Femur (tissue), 1 donor: ENCODE results near the gene NDUFV3.
A peak's percentile ranks its signal among the peaks of the same experiment; 100 is the strongest.
"Not testable (repeated sequence)": the region's sequence is repeated elsewhere in the genome, so short reads cannot be mapped to it uniquely, and the experiment has no call there.

Source experiments
- DNase-seq: peaks from one replicate; pipeline ENCODE4 v3.0.0-alpha.2; 2017

NDUFV3 gene

DNA sequence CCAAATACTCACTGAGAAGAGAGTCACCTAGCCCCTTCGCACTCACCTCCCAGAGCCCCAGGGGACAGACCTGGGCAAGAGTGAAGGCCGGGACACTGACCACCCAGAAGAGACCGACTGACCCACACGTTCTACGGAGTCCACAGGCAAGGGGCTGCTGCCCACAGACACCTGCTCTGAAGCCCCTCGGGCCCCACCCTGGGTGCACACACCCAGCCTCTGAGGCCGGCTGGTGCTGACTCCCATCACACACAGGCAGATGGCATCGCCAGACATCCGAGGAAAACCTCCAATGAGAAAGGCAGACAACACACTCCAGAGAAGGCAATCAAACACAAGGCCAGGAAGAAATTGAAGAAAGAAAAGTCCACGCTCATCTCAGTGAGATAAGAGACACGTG lies 35.9 kb upstream of the NDUFV3 start:
- no peak for DNase-seq

DNA sequence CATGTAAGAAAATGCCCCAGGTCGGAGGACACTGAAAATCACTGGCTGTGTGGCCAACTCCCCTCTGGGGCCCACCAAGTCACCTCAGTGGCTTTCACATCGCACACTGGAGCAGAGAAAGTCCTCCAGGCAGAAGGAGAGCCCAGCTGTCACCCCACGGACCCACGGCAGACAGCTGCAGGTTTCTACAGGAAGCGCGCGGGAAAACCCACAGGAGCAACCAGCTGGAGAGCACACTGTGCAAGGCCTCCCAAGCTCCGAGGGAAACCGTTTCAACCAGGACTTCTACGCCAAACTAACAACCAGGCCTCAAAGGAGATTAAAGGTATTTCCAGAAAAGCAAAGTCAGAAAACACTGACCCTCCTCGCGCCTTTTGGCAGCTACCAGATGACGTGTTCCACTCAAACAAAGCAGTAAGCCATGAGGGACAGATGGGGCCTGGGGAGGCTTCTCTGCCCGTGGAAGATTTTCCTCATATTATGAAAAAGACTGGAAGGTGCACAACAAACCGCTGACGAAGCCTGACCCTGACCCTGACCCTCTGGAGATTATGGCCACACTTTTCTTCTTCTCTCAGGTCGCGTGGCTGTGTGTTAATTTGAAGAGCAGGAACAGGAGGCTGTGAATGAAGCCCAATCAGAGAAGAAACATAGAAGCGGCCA lies 34.8 kb upstream of the NDUFV3 start:
- no peak for DNase-seq

- DNase-seq, result no peak
These were observed 33.9 kb upstream of the NDUFV3 start for GRCh38 chr21:42858957-42859890.

DNA sequence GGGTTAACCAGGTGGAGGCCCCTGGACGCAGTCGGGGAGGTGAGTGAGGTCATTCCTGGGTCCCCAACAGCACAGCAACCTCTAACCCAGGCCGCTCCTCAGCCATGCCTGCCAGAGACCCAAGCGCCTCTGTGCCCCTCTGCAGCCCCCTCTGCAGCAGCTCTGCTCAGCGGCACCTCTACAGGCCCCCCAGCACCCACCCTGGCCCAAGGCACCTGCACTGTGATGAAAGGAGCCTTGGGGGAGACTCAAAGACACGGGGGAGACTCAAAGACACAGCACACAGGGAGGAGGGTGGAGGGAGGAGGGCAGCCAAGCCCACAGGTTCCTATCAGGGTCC lies 33.2 kb upstream of the NDUFV3 start:
- no peak for DNase-seq

GRCh38 chr21:42860345-42860744 lies 32.8 kb upstream of the NDUFV3 start:
- no peak for DNase-seq

- no peak for DNase-seq
These were observed 31.7 kb upstream of the NDUFV3 start for GRCh38 chr21:42861311-42861847.

DNA sequence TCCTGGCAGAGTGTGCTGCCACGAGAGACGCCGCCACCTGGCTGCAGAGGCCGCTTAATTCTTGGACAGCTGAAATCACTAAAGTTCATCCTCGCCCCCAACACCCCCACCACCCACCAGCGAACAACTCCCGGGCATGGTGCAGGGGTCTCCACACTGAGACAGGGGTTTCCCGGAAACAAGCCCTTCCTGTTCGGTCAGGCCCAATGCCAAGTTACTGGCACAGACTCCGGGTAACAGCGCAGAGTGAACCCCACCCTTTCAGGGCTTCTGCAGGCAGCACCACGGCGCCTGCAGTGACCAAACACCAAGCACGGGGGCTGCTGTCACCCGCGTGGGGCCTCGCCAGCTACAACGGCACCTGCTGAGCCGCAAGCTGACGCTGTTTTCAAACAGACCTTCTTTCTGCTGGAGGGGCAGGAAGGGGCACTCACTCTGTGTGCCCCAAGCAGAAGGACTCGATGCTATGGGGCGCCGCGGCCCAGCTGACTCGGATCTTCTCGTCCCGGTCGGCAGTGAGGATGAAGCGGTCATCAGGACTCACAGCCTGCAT lies 31.2 kb upstream of the NDUFV3 start:
- DNase-seq, result no peak

- DNase-seq, result no peak
These were observed 30.2 kb upstream of the NDUFV3 start for GRCh38 chr21:42862774-42863503.

- no peak for DNase-seq
These were observed 29.6 kb upstream of the NDUFV3 start for GRCh38 chr21:42863504-42863870.

- no peak for DNase-seq
These were observed 28.8 kb upstream of the NDUFV3 start for GRCh38 chr21:42864286-42864685.

DNA sequence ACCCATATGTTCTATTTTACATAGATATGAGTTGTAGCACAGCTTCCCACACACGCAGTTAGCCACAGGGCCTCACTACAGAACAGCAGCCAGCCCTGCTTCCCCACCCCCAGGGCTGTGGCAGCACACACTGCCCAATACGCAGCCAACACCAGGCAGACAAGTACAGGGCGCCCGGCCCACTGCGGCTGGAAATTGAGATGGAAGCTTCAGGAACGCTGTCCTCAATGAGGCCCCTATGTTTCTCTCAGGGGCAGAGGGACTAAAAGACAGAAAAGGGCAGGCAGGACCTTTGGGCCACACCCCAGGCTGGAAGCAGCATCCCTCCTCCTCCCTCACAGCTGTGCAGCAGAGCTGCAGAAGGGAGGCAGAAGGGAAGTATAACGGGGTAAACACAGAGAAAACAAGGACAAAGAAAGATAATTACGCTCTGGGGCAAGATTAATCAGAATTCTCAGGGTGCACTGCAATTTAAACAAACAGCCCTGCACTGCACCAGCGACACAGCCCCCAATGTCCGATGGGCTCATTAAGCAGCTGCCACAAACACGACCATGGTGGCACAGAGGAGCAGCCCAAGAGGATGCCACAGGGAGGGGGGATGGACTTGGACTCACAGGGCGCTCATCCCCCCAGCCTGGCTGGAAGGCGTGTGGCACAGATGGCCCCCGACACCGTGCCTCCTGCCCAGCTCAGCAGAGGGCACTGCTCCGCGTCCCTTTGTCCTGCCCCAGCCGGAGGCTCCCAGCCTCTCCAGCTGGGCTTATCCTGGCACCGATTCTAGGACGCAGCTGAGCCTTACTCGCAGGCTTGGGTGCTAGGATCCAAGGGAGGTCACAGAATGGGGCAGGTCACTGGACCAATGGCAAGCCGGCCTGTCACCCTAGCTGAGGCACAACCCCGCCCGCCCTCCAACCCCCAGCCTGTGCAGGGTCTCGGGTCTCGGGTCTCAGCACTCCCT lies 28.0 kb upstream of the NDUFV3 start:
- DNase-seq, result peak; percentile 57

DNA sequence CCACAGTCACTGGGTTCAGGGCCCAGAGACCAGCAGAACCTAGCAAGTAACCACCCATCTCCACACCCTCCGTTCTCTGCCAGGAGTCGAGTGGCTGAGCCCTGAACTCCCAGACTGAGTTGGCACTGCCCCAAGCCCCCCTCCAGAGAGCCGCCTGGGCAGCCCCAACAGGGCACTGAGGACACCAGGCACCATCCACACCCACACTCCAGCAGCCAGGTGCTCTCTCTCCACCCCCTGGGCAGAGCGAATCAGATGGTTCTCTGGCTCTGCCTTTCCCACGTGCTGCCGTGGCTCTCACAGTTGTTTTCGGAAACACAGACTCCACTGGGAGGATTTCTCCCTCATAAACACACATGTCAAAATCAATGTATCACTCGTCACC lies 27.3 kb upstream of the NDUFV3 start:
- no peak for DNase-seq

- DNase-seq, result no peak
These were observed 24.9 kb upstream of the NDUFV3 start for GRCh38 chr21:42868196-42868595.

- DNase-seq, result no peak
These were observed 20.0 kb upstream of the NDUFV3 start for GRCh38 chr21:42873096-42873495.

DNA sequence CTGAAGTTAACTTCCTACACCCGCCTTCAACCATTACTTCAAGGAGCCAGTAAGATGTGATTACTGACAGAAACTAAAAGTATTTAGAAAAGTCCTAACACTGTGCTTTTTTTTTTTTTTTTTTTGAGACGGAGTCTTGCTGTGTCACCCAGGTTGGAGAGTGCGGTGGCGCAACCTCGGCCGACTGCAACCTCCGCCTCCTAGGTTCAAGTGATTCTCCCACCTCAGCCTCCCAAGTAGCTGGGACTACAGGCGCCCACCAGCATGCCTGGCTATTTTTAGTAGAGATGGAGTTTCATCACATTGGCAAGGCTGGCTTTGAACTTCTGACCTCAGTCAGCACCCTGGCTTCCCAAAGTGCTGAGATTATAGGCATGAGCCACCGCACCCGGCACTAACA lies 17.3 kb upstream of the NDUFV3 start:
- DNase-seq, result not testable (repeated sequence)

DNA sequence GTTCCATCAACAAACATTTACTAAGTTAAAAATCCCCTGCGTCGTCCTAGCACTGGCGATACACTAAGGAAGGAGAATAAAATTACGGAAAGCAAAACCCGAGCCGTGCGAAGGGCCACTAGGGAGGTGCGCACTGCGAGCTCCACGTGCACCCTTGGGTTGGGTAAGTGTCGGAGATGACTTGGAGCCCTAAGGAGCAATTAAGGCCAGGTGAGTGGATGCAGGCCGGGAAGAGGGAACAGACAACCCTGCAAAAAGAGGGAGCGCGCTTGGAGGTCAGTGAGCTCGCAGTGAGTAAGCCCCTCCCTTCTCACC lies 14.5 kb upstream of the NDUFV3 start:
- DNase-seq, result no peak

GRCh38 chr21:42878993-42879787 lies 13.9 kb upstream of the NDUFV3 start, which contains the start of gene WDR4:
Gene WDR4, minus strand, starts transcription at chr21:42879539. Its CDS starts 44 bp downstream, at chr21:42879495.
- DNase-seq, result peak; percentile 99

DNA sequence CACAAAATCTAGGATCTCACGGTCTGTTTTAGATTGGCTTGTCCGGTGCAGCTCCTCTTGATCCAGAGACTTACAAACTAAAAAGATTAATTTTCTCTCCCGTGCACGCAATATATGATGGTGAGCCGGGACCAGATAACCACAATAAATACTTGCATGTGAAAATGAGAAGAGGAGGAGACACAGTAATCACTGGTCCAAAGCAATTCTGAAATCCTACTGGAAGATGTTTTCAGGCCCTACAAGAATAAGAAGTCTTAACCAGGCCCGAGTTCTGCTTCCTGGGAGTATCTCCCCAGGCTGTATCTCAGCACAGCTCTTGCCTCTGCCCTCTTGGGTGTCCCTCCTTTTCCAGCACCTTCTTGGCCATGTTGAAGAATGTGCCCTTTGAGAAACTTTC lies 12.8 kb upstream of the NDUFV3 start:
- DNase-seq, result no peak

GRCh38 chr21:42883921-42884320 lies 9.2 kb upstream of the NDUFV3 start:
- no peak for DNase-seq

GRCh38 chr21:42887326-42887725 lies 5.8 kb upstream of the NDUFV3 start:
- no peak for DNase-seq

- DNase-seq, result no peak
These were observed 553 bp upstream of the NDUFV3 start for GRCh38 chr21:42892582-42892930.
